Epithelial cell of esophagus (primary cell): ENCODE data around the gene PHF5A.
"Not testable (repeated sequence)": the region's sequence is repeated elsewhere in the genome, so short reads cannot be mapped to it uniquely, and the experiment has no call there.

Experiments used
- DNase-seq: peaks from one replicate; pipeline ENCODE4 v3.0.0; 2010; ENCODE audit warnings: low read depth
- H3K4me3 ChIP-seq: 2 replicates; pipeline ENCODE4 v1.5.1; 2011; ENCODE audit warnings: mild to moderate bottlenecking, low read length, control low read depth
- CTCF ChIP-seq: IDR thresholded peaks from 2 replicates; pipeline ENCODE4 v1.5.1; 2011; ENCODE audit warnings: low read depth, mild to moderate bottlenecking, low read length, control low read depth, inconsistent platforms; ENCODE audit not compliant: insufficient read depth; ENCODE audit errors: missing control alignments

Gene PHF5A

GRCh38 chr22:41437198-41437597 is 31.3 kb downstream of the PHF5A start:
- DNase-seq: no peak
- no peak overlapping the region for H3K4me3 ChIP-seq
- TF ChIP-seq CTCF: no peak

GRCh38 chr22:41436322-41437113 is 32.0 kb downstream of the PHF5A start:
- no peak for TF ChIP-seq CTCF
- no peak overlapping the region for H3K4me3 ChIP-seq
- no peak for DNase-seq

- no peak for DNase-seq
- TF ChIP-seq CTCF: no peak
- no peak overlapping the region for H3K4me3 ChIP-seq
These were observed 32.9 kb downstream of the PHF5A start for GRCh38 chr22:41435560-41435959.

GRCh38 chr22:41434361-41435003 is 34.0 kb downstream of the PHF5A start:
- not testable (repeated sequence) for DNase-seq, H3K4me3 ChIP-seq

GRCh38 chr22:41433480-41433879 is 35.0 kb downstream of the PHF5A start:
- H3K4me3 ChIP-seq, DNase-seq: not testable (repeated sequence)

- no peak for DNase-seq
These were observed 36.8 kb downstream of the PHF5A start for GRCh38 chr22:41431656-41432055.

GRCh38 chr22:41429951-41430332 is 38.5 kb downstream of the PHF5A start:
- DNase-seq: no peak
- no peak overlapping the region for H3K4me3 ChIP-seq
- TF ChIP-seq CTCF: no peak

More at GRCh38 chr22:41431656-41432055, 36.8 kb downstream of the PHF5A start:
- TF ChIP-seq CTCF: no peak
- H3K4me3 ChIP-seq: no peak overlapping the region
